ENCODE results near the gene PLA2G2F. TPM values are rescaled to one million over a fixed set of nuclear protein-coding genes. Genes with fewer than 3 reads are reported as not detected.

The PLA2G2F gene
- not detected for polyA plus RNA-seq (2013)

GRCh38 chr1:20138961-20139550, at the start of gene PLA2G2F:
PLA2G2F (plus strand) TSS chr1:20139323; CDS start chr1:20139428, 105 bp downstream.
- 100% methylated on average over 1 of the region's 9 CpGs for WGBS (ENCODE audit: insufficient coverage)
- no peak within 1 kb of the TSS for H3K27ac ChIP-seq (ENCODE audit: insufficient read depth in 1 of 2, low read depth in 1 of 2, low read length in 2 of 2, poor library complexity in 1 of 2, severe bottlenecking in 2 of 2)
- no peaks in the 10 kb centered on the region for H3K36me3 ChIP-seq (ENCODE audit: control insufficient read depth in 4 of 4, insufficient read depth in 4 of 4, low read length in 3 of 4)
- peaks cover 0 to 3% (median 2%) of the 10 kb centered on the region in 5 experiments for H3K27me3 ChIP-seq (replicated peaks in 2 of 5; ENCODE audit: control insufficient read depth in 4 of 5, insufficient read depth in 5 of 5, low read length in 4 of 5)
- ChIA-PET CTCF (no interaction called here), POLR2A (no interaction called here)
- no peak within 1 kb of the TSS for H3K4me3 ChIP-seq (ENCODE audit: control insufficient read depth in 1 of 7, extremely low read depth in 1 of 7, insufficient read depth in 4 of 7, low read depth in 2 of 7, low read length in 6 of 7)
- DNase-seq: no peak
- no peaks in the 10 kb centered on the region for H3K4me1 ChIP-seq (ENCODE audit: control extremely low read depth in 1 of 4, control insufficient read depth in 4 of 4, insufficient read depth in 4 of 4, low read length in 3 of 4)
- H3K9me3 ChIP-seq (ENCODE audit: control extremely low read depth in 1 of 5, control insufficient read depth in 4 of 5, insufficient read depth in 2 of 5, low read depth in 1 of 5, low read length in 4 of 5): peaks cover 0 to 2% (median 0%) of the 10 kb centered on the region in 5 experiments

GRCh38 chr1:20089328-20090077, 49.6 kb upstream of the PLA2G2F start:
- no peaks in the 10 kb centered on the region for H3K36me3 ChIP-seq (ENCODE audit: control insufficient read depth in 4 of 4, insufficient read depth in 4 of 4, low read length in 3 of 4)
- ChIA-PET POLR2A (interaction anchor here (0.6 kb wide), 1 partner anchor 221 kb away, joined by 3 read pairs; no protein-coding TSS in a partner anchor), CTCF (no interaction called here)
- no peak overlapping the region for H3K27ac ChIP-seq (ENCODE audit: insufficient read depth in 1 of 2, low read depth in 1 of 2, low read length in 2 of 2, poor library complexity in 1 of 2, severe bottlenecking in 2 of 2)
- DNase-seq: no peak
- peaks cover 0 to 6% (median 0%) of the 10 kb centered on the region in 5 experiments for H3K9me3 ChIP-seq (ENCODE audit: control extremely low read depth in 1 of 5, control insufficient read depth in 4 of 5, insufficient read depth in 2 of 5, low read depth in 1 of 5, low read length in 4 of 5)
- H3K4me3 ChIP-seq (ENCODE audit: control insufficient read depth in 1 of 7, extremely low read depth in 1 of 7, insufficient read depth in 4 of 7, low read depth in 2 of 7, low read length in 6 of 7): no peak overlapping the region
- H3K27me3 ChIP-seq (replicated peaks in 2 of 5; ENCODE audit: control insufficient read depth in 4 of 5, insufficient read depth in 5 of 5, low read length in 4 of 5): peaks cover 0 to 26% (median 3%) of the 10 kb centered on the region in 5 experiments
- WGBS (ENCODE audit: insufficient coverage): 89% methylated on average over 15 of the region's 19 CpGs
- H3K4me1 ChIP-seq (ENCODE audit: control extremely low read depth in 1 of 4, control insufficient read depth in 4 of 4, insufficient read depth in 4 of 4, low read length in 3 of 4): no peaks in the 10 kb centered on the region

DNA sequence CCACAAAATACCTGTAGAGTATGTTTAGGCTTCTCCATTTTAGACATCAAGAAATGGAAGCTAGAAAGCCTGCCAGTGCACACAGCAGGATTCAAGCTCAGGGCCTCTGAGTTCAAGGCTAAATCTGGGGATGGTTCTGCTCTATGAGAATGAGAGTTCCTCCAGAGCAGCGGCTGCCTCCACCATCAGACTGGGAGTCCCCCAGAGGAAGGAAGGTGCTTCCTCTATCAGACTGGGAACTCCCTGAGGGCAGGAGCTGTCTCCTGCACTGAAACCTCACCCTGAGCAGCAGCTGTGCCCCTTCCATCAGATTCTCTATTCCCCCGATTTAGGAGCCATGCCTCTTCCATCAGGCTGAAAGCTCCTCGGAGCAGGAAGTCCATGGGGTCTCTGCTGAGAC, 49.0 kb upstream of the PLA2G2F start:
- no peak overlapping the region for H3K27ac ChIP-seq (ENCODE audit: insufficient read depth in 1 of 2, low read depth in 1 of 2, low read length in 2 of 2, poor library complexity in 1 of 2, severe bottlenecking in 2 of 2)
- no peaks in the 10 kb centered on the region for H3K4me1 ChIP-seq (ENCODE audit: control extremely low read depth in 1 of 4, control insufficient read depth in 4 of 4, insufficient read depth in 4 of 4, low read length in 3 of 4)
- no peak overlapping the region for H3K4me3 ChIP-seq (ENCODE audit: control insufficient read depth in 1 of 7, extremely low read depth in 1 of 7, insufficient read depth in 4 of 7, low read depth in 2 of 7, low read length in 6 of 7)
- no peaks in the 10 kb centered on the region for H3K36me3 ChIP-seq (ENCODE audit: control insufficient read depth in 4 of 4, insufficient read depth in 4 of 4, low read length in 3 of 4)
- H3K27me3 ChIP-seq (replicated peaks in 2 of 5; ENCODE audit: control insufficient read depth in 4 of 5, insufficient read depth in 5 of 5, low read length in 4 of 5): peaks cover 0 to 28% (median 4%) of the 10 kb centered on the region in 5 experiments
- ChIA-PET POLR2A (interaction anchor here (0.6 kb wide), 1 partner anchor 221 kb away, joined by 3 read pairs; no protein-coding TSS in a partner anchor), CTCF (no interaction called here)
- H3K9me3 ChIP-seq (ENCODE audit: control extremely low read depth in 1 of 5, control insufficient read depth in 4 of 5, insufficient read depth in 2 of 5, low read depth in 1 of 5, low read length in 4 of 5): peaks cover 0 to 6% (median 0%) of the 10 kb centered on the region in 5 experiments
- 93% methylated on average over 3 of the region's 3 CpGs for WGBS (ENCODE audit: insufficient coverage)
- DNase-seq: no peak

DNA sequence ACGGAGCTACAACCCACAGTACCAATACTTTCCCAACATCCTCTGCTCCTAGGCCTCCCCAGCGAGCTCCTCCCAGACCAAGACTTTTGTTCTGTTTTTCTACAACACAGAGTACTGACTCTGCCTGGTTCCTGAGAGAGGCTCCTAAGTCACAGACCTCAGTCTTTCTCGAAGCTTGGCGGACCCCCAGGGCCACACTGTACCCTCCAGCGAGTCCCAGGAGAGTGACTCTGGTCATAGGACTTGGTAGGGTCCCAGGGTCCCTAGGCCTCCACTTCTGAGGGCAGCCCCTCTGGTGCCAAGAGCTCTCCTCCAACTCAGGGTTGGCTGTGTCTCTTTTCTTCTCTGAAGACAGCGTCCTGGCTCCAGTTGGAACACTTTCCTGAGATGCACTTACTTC, 48.5 kb upstream of the PLA2G2F start:
- Histone ChIP-seq H3K4me1 (ENCODE audit: control extremely low read depth in 1 of 4, control insufficient read depth in 4 of 4, insufficient read depth in 4 of 4, low read length in 3 of 4) (no peaks in the 10 kb centered on the region), H3K9me3 (ENCODE audit: control extremely low read depth in 1 of 5, control insufficient read depth in 4 of 5, insufficient read depth in 2 of 5, low read depth in 1 of 5, low read length in 4 of 5) (peaks cover 0 to 6% (median 0%) of the 10 kb centered on the region in 5 experiments), H3K27me3 (replicated peaks in 2 of 5; ENCODE audit: control insufficient read depth in 4 of 5, insufficient read depth in 5 of 5, low read length in 4 of 5) (peaks cover 0 to 28% (median 4%) of the 10 kb centered on the region in 5 experiments), H3K36me3 (ENCODE audit: control insufficient read depth in 4 of 4, insufficient read depth in 4 of 4, low read length in 3 of 4) (no peaks in the 10 kb centered on the region), H3K4me3 (ENCODE audit: control insufficient read depth in 1 of 7, extremely low read depth in 1 of 7, insufficient read depth in 4 of 7, low read depth in 2 of 7, low read length in 6 of 7) (no peak overlapping the region), H3K27ac (ENCODE audit: insufficient read depth in 1 of 2, low read depth in 1 of 2, low read length in 2 of 2, poor library complexity in 1 of 2, severe bottlenecking in 2 of 2) (no peak overlapping the region)
- 93% methylated on average over 5 of the region's 6 CpGs for WGBS (ENCODE audit: insufficient coverage)
- ChIA-PET POLR2A (no interaction called here), CTCF (no interaction called here)
- DNase-seq: no peak

DNA sequence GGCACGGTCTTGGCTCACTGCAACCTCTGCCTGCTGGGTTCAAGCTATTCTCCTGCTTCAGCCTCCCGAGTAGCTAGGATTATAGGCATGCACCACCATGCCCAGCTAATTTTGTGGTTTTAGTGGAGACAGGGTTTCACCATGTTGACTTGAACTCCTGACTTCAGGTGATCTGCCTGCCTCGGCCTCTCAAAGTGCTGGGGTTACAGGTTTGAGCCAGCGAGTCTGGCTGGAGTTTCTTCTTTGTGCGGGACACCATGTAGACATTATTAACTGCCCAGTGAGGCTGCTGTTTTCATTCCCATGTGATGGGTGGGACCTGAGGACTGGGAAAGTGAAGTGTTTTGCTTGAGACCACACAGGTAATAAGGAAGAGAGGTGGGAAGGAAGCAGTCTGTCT, 45.8 kb upstream of the PLA2G2F start:
- POLR2A ChIA-PET: no interaction called here
- WGBS (ENCODE audit: insufficient coverage): 98% methylated on average over 5 of the region's 5 CpGs
- no peak for DNase-seq
- Histone ChIP-seq H3K27ac (ENCODE audit: insufficient read depth in 1 of 2, low read depth in 1 of 2, low read length in 2 of 2, poor library complexity in 1 of 2, severe bottlenecking in 2 of 2) (no peak overlapping the region), H3K4me1 (ENCODE audit: control extremely low read depth in 1 of 4, control insufficient read depth in 4 of 4, insufficient read depth in 4 of 4, low read length in 3 of 4) (no peaks in the 10 kb centered on the region), H3K27me3 (replicated peaks in 2 of 5; ENCODE audit: control insufficient read depth in 4 of 5, insufficient read depth in 5 of 5, low read length in 4 of 5) (peaks cover 0 to 28% (median 4%) of the 10 kb centered on the region in 5 experiments), H3K4me3 (ENCODE audit: control insufficient read depth in 1 of 7, extremely low read depth in 1 of 7, insufficient read depth in 4 of 7, low read depth in 2 of 7, low read length in 6 of 7) (no peak overlapping the region), H3K36me3 (ENCODE audit: control insufficient read depth in 4 of 4, insufficient read depth in 4 of 4, low read length in 3 of 4) (no peaks in the 10 kb centered on the region), H3K9me3 (ENCODE audit: control extremely low read depth in 1 of 5, control insufficient read depth in 4 of 5, insufficient read depth in 2 of 5, low read depth in 1 of 5, low read length in 4 of 5) (peaks cover 0 to 7% (median 0%) of the 10 kb centered on the region in 5 experiments)
- CTCF ChIA-PET: interaction anchor here (1.1 kb wide), 2 partner anchors 9 to 12 kb away, joined by 3 to 4 read pairs; no protein-coding TSS in a partner anchor

- ChIA-PET CTCF (interaction anchor here (1.1 kb wide), 2 partner anchors 10 to 13 kb away, joined by 3 to 4 read pairs; no protein-coding TSS in a partner anchor), POLR2A (no interaction called here)
- Histone ChIP-seq H3K27ac (ENCODE audit: insufficient read depth in 1 of 2, low read depth in 1 of 2, low read length in 2 of 2, poor library complexity in 1 of 2, severe bottlenecking in 2 of 2) (no peak overlapping the region), H3K4me3 (ENCODE audit: control insufficient read depth in 1 of 7, extremely low read depth in 1 of 7, insufficient read depth in 4 of 7, low read depth in 2 of 7, low read length in 6 of 7) (no peak overlapping the region), H3K9me3 (ENCODE audit: control extremely low read depth in 1 of 5, control insufficient read depth in 4 of 5, insufficient read depth in 2 of 5, low read depth in 1 of 5, low read length in 4 of 5) (peaks cover 0 to 7% (median 0%) of the 10 kb centered on the region in 5 experiments), H3K27me3 (replicated peaks in 2 of 5; ENCODE audit: control insufficient read depth in 4 of 5, insufficient read depth in 5 of 5, low read length in 4 of 5) (peaks cover 0 to 28% (median 4%) of the 10 kb centered on the region in 5 experiments), H3K4me1 (ENCODE audit: control extremely low read depth in 1 of 4, control insufficient read depth in 4 of 4, insufficient read depth in 4 of 4, low read length in 3 of 4) (no peaks in the 10 kb centered on the region), H3K36me3 (ENCODE audit: control insufficient read depth in 4 of 4, insufficient read depth in 4 of 4, low read length in 3 of 4) (no peaks in the 10 kb centered on the region)
- no peak for DNase-seq
- WGBS (ENCODE audit: insufficient coverage): 76% methylated on average over 4 of the region's 5 CpGs
Measured at GRCh38 chr1:20093940-20094391, 45.2 kb upstream of the PLA2G2F start.
